Erythroblast (primary cell): ENCODE data around the gene S100A16.

Experiments used
- GATA1 ChIP-seq: IDR thresholded peaks from 2 replicates; pipeline ENCODE4 v1.6.1; 2011; ENCODE audit warnings: low read depth, mild to moderate bottlenecking, control low read depth, low read length, moderate library complexity
- POLR2A ChIP-seq: IDR thresholded peaks from 2 replicates; pipeline ENCODE4 v1.6.1; 2011; ENCODE audit warnings: mild to moderate bottlenecking, low read length

DNA sequence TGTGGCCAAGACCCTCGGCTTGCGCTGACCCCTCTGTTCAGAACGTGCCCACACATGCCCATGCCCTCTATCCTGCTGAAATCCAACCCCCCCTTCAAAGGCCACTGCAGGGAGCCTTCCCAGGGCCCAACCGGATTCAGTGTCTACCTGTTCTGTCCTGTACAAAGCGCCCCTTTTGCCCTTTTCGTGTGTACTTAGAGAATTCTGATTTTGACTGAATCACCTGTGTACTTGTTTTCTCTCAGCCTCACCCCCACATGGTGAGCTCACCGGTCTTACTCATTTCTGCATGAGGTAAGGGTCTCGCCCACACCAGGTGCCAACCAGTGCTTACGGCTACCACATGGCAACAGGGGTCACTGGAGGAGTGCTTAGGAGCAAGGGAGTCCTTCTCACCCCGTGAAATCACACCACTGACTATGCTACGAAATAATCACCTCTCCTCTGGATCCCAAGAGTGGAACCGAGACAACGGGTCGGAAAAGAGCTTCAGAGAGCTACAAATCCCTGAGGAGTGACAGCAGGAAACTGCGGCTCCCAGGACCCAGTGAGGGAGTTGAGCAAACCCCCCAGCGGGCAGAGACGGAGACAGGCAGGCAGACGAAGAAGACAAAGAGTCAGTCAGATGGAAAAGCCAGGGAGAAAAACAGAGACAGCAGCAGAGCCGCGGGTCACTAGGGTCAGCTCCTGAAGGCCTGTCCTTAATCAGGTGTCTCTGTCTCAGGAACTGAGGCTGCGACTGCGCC, 45.1 kb downstream of the S100A16 start:
- TF ChIP-seq POLR2A, result no peak
- no peak for TF ChIP-seq GATA1
